Measurements from ENCODE around the gene TRMT61A. TPM values are rescaled to one million over a fixed set of nuclear protein-coding genes. Genes with fewer than 3 reads are reported as not detected.

TRMT61A gene
- total RNA-seq = 10 to 100 TPM; 12.4 to 36.0 (median 15.1) TPM

DNA sequence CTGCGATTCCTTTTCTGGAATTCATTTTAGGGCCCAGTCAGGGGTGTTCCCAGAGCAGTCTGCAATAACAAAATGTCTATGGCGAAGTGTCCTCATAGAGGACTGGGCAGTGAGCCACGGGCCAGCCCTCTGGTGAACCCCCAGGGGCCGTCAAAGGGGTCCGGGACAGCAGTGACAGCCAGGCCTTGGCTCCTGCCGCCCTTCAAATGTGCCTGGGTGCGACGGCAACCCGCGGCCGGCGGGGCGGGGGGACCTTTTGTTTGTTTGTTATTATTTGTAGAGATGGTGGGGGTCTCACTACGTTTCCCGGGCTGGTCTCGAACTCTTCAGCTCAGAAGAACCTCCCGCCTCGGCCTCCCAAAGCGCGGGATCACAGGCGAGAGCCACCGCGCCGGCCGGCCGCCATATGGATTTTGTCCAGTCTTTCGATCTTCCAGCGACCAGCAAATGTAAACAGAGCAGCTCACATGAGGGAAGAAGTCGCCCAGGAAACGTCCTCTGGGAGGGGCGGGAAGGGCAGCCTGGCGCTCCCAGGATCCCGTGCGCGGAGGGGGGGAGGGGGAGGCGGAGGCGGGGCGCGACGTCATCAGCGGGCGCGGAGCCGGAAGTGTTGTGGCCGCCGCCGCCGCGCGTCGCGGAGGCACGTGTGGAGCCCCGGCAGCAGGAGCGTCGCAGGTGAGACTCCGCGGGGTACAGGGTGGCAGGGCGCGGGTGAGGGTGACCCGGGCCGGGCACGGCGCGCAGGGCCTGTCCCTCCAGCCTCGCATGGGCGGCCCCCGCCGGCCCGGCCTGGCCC, at the start of gene TRMT61A:
TRMT61A (plus strand) TSS at position 610 of the 796 bp plus-strand sequence. CDS start 783 bp downstream, outside the sequence.
- TF ChIP-seq, protein P1, sequence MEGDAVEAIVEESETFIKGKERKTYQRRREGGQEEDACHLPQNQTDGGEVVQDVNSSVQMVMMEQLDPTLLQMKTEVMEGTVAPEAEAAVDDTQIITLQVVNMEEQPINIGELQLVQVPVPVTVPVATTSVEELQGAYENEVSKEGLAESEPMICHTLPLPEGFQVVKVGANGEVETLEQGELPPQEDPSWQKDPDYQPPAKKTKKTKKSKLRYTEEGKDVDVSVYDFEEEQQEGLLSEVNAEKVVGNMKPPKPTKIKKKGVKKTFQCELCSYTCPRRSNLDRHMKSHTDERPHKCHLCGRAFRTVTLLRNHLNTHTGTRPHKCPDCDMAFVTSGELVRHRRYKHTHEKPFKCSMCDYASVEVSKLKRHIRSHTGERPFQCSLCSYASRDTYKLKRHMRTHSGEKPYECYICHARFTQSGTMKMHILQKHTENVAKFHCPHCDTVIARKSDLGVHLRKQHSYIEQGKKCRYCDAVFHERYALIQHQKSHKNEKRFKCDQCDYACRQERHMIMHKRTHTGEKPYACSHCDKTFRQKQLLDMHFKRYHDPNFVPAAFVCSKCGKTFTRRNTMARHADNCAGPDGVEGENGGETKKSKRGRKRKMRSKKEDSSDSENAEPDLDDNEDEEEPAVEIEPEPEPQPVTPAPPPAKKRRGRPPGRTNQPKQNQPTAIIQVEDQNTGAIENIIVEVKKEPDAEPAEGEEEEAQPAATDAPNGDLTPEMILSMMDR (IDR thresholded peaks at IDR 0.05) = no peak
- DNase-seq (ENCODE audit: low spot score) = no peak
- peak; percentile 60 for ATAC-seq (ENCODE audit: low FRiP score)

DNA sequence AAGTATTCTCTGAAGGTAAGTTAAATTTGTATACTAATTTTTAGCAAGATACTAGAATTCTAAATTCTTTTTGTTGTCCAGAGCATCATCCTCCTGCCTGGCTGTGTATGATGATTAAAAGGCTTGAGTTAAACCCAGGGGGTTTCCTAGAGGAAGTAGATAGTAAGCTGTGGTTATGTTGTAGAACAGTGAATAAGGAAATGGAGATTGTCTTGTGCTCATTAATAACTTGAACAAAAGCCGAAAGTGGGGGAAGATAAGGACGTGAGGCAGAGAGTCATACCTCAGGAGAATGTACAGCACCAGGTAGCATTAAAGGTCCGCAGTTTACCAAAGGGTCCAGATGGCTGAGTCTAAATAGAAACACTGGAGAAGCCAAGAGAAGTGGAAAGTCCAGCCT, 48.4 kb upstream of the TRMT61A start:
- ATAC-seq (ENCODE audit: low FRiP score) (no peak), DNase-seq (ENCODE audit: low spot score) (no peak)
- TF ChIP-seq, protein P1 (IDR thresholded peaks at IDR 0.05) = no peak

DNA sequence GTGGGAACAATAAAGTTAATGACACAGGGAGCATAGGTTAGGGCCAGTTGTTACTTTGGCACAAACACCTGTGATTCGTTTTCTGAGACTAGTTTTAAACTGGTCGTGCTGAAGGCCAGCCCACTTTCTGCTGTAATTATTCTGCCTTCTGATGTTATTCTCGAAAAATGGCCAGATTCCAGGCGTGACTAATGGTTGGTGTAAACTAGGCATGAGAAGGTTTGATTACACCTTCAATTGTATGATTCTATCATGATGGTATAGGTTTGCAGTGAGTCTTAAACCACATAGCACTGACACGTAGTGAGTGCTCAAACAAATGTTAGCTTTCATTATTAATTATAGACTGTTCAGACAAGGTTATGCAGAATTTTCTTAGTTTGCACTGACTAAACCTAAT, 45.4 kb upstream of the TRMT61A start:
- TF ChIP-seq, protein P1 (IDR thresholded peaks at IDR 0.05) = no peak
- ATAC-seq (ENCODE audit: low FRiP score) = peak; percentile 82
- peak; percentile 34 for DNase-seq (ENCODE audit: low spot score)

DNA sequence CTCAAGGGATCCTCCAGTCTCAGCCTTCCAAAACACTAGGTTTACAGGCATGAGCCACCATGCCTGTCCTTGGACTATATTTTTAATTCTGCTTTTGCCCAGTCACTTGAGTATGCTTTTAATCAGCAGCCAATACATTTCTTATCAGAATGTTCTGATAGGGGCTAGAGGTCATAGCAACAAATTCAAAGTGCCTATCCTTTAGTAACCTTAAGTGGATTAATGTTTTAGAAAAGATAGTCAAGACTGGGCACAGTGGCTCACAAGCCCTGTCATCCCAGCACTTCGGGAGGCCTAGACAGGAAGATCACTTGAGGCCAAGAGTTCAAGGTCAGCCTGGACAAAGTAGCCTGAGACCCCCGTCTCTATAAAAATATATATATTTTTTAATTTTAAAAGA, 43.5 kb upstream of the TRMT61A start:
- TF ChIP-seq, protein P1 (IDR thresholded peaks at IDR 0.05) = no peak
- ATAC-seq (ENCODE audit: low FRiP score) (no peak), DNase-seq (ENCODE audit: low spot score) (no peak)

DNA sequence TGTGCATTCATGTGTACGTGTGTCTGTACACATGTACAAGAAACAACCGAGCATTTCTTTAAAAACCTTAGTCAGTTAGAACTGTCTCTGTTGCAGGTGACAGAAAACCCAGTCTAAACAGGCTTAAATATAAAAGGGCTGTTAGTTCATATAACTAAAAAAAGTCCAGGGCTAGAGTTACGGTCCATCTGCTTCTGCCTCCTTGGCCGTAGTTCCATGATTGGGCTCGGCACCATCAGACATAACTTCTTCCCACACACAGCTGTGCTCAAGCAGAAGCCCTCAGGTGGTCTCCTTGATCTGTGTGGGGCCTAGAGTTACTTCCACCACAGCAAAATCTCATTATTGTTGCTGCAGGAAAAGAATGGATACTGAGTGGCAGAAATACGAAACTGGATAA, 40.9 kb upstream of the TRMT61A start:
- ATAC-seq (ENCODE audit: low FRiP score) = no peak
- TF ChIP-seq, protein P1 (IDR thresholded peaks at IDR 0.05) = no peak
- no peak for DNase-seq (ENCODE audit: low spot score)

DNA sequence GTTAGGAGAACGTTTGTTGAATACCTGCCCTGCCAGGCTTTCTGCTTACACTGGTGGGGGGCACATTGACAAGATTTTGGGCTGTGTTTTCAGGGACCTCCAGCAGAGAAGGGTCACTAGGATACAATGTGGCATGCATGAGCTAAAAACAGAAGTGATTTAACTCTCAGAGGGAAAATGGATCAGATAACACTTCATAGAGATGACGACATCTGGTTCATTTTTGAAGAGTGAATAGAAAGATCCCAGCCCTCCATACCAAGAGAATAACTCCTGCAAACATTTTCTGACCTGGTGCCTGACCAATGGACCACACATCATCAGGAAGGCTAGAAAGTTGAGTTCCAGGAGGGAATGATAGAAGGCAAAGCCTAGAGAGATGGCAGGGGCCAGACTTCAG, 40.0 kb upstream of the TRMT61A start:
- DNase-seq (ENCODE audit: low spot score) (no peak), ATAC-seq (ENCODE audit: low FRiP score) (no peak)
- TF ChIP-seq, protein P1 (IDR thresholded peaks at IDR 0.05) = no peak

DNA sequence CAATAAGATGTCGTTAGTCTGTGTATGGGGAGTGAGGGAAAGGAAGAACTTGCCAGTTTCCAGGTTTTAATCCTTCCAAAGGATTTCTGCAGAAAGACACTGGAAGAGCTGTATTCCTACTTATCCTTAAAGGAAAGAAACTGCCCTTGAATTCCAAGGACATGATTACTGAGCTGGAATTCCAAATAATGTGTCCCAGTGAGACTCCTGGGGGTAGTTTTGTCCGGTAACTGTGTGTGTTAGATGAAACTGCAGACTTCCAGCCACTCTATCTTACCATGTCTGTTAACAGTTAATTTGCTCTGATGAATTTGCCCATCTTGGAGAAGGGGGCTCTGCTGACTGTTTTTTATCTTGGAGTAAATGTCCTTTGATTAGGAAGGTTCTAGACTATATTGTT, 39.4 kb upstream of the TRMT61A start:
- ATAC-seq (ENCODE audit: low FRiP score) = no peak
- TF ChIP-seq, protein P1 (IDR thresholded peaks at IDR 0.05) = no peak
- DNase-seq (ENCODE audit: low spot score) = no peak
